Astrocyte of the cerebellum (primary cell): ENCODE results near the gene CACNA1H.
"Not testable (repeated sequence)": the region's sequence is repeated elsewhere in the genome, so short reads cannot be mapped to it uniquely, and the experiment has no call there.

Source experiments
- DNase-seq: peaks from one replicate; pipeline ENCODE4 v3.0.0-alpha.2; 2011; ENCODE audit warnings: low read depth
- H3K4me3 ChIP-seq: 2 replicates; pipeline ENCODE4 v1.5.1; 2011; ENCODE audit warnings: mild to moderate bottlenecking, low read depth, low read length, moderate library complexity
- CTCF ChIP-seq: IDR thresholded peaks from 2 replicates; pipeline ENCODE4 v1.5.1; 2012; ENCODE audit warnings: low read length, low read depth, moderate library complexity, mild to moderate bottlenecking; ENCODE audit errors: missing control alignments
- in situ Hi-C: cut with HindIII; loops from 2 replicates; pipeline ENCODE4 v1.10.0; 2017; ENCODE audit warnings: low sequenced_read_pairs

CACNA1H gene

DNA sequence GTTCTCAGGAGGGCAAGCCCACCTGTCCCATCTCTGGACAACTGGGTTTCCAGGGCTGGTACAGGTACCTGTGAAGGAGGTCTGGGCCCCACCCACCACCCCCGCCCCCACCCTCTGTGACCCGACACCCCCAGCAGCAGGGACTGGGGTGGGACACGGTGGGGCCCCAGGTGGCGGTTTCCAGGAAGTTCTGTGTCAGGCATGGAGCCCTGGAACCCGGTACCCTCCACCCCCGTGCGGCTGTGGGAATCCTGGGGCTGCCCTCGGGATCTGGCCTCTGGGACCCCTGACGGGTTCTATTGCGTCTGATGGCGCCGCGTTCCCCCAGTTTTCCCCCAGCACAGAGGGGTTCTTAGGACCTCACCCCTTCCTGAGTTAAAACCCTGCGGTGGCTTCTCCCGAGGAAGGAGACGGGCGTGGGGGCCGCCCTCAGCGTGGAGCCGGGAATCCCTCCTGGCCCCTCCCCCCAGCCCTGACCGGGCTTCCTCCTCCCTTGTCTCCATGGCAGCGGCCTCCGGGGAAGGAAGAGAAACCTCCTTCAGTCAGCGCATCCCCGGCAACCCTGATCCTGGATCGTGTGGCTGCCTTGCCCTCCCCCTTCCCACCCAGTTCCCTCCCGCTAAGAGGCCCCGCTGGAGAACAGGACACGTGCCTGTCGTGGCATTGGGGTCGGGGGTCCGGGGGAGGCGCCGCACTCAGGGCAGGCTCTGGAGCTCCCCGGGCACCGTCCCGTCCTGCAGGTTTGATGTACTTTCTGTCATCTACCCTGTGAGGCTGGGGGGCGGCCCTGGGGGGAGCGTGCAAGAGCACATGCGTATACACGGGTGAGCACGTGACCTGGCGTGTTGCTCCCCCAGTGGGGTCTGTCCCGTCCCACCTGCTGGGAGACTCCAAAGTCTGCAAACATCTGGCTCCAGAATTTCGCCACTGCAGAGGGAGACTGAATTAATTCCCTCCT lies 30.3 kb downstream of the CACNA1H start:
- in situ Hi-C loops: loop anchor here (5.0 kb wide), 1 partner anchor 71 kb away; no protein-coding TSS in a partner anchor
- no peak for DNase-seq
- TF ChIP-seq CTCF: no peak
- no peak overlapping the region for H3K4me3 ChIP-seq

DNA sequence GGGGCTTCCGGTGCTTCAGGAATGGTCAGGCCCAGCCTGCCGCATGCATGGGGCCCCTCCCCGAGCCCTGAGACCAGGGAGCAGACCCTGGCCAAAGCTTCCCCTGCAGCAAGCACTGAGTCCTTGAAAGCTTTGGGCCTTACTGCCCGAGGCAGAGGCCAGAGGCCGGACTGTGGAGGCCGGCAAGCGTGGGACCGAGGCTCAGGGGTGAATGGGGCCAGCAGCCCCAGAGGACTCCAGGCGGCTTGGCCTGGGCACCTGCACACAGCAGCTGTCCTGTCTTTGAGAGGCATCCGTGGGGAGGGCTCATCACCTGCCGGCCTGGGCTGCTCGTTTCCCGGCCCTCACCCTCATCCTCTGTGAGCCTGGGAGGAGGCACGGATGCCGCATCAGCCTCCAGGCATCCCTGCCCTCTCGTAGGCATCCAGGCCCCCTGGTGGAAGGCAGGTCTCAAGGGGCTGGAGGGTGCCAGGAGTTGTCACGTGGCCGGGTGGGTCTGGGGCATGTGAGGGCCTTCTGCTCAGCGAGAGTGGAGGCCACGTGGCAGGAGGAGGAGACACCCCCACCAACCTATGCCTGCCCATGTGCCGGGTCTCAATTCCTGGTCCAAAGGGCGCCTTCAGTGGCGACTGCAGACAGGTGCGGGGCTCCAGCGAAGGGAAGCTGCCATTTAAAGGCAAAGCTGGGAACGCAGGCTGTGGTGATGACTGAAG lies 31.4 kb downstream of the CACNA1H start:
- DNase-seq: no peak
- no peak overlapping the region for H3K4me3 ChIP-seq
- in situ Hi-C loops: loop anchor here (5.0 kb wide), 1 partner anchor 72 kb away; no protein-coding TSS in a partner anchor
- TF ChIP-seq CTCF: no peak

DNA sequence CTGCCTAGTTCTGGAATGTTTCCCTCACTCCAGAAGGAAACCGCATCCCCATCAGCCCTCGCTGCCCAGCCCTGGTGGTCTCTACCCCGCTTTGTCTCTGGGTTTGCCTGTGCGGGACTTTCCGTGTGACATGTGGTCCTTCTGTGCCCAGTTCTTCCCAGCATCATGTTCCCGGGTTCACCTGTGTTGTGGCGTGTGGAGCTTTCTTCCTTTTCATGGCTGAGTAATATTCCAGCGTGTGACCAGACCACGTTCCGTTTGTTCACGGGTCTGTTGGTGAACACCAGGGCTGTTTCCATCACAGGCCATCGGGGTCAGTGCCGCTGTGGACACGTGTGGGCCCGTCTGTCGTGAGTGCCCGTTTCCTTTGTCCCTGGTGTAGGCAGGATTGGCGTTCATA lies 32.1 kb downstream of the CACNA1H start:
- in situ Hi-C loops: loop anchor here (5.0 kb wide), 1 partner anchor 73 kb away; no protein-coding TSS in a partner anchor
- H3K4me3 ChIP-seq: no peak overlapping the region
- no peak for TF ChIP-seq CTCF
- DNase-seq: no peak

DNA sequence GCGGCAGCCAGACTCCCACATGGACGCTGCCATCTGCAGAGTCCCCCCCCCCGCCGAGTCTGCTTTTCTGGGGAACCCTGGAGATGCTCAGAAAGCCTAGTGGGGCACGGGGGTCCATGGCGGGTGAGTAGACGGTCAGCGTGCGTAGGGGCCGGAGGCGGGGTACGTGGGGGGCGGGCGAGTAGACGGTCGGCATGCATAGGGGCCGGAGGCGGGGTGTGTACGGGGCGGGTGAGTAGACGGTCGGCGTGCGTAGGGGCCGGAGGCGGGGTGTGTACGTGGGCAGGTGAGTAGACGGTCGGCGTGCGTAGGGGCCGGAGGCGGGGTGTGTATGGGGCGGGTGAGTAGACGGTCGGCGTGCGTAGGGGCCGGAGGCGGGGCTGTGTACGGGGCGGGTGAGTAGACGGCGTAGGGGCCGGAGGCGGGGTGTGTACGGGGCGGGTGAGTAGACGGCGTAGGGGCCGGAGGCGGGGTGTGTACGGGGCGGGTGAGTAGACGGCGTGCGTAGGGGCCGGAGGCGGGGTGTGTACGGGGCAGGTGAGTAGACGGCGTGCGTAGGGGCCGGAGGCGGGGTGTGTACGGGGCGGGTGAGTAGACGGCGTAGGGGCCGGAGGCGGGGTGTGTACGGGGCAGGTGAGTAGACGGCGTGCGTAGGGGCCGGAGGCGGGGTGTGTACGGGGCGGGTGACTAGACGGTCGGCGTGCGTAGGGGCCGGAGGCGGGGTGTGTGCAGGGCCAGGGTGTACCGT lies 32.7 kb downstream of the CACNA1H start:
- in situ Hi-C loops, DNase-seq, H3K4me3 ChIP-seq: not testable (repeated sequence)

DNA sequence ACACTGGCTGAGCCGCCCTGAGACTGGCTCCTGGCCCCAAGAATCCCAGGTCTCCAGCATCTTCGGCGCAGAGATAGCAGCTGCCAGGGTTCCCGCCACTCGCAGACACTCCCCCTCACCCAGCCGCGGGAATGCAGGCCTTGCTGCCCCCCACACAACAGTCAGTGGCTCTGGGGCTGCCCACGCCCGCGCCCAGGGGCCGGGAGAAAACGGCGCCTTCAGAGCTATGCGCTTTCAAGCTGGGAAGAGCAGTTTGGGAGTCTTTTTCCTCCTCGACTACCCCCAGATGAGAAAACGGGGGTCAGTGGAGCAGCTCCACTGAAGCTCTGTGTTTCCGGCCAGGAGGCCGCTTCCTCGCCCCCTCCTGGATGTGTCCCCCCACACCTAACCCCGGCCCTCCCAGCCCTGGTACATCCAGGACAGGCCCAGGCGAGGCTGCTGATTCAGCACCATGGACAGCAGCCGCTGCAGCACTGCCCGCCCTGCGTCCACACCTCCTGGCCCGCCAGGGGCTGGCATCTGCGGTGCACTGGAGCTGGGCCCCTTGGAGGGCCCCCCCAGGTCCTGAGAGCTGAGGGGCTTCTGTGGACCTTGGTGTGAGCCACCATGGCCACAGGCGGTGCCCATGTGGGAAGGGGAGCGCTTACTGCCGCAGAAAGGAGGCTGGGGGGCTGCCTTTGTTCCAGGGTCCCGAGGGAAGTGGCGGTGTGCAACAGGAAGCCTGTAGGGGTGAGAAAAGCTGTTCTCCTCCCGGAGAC lies 35.7 kb downstream of the CACNA1H start:
- H3K4me3 ChIP-seq: no peak overlapping the region
- no peak for TF ChIP-seq CTCF
- no peak for DNase-seq
- in situ Hi-C loops: no loop called here

DNA sequence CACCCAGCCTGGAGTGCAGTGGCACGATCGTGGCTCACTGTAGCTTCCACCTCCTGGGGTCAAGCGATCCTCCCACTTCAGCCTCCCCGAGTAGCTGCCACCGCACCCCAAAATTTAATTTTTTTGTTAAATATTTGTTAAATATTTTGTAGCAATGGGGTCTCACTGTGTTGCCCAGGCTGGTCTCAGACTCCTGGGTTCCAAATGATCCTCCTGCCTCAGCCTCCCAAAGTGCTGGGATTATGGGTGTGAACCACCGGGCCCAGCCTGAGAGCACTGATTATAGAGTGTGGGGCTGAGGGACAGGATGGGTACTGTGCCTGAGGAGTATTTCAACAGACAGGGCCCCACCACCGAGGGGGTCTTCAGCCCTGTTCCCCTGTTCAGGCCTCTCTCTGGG lies 36.5 kb downstream of the CACNA1H start:
- H3K4me3 ChIP-seq: no peak overlapping the region
- no peak for DNase-seq
- no peak for TF ChIP-seq CTCF
- in situ Hi-C loops: no loop called here

DNA sequence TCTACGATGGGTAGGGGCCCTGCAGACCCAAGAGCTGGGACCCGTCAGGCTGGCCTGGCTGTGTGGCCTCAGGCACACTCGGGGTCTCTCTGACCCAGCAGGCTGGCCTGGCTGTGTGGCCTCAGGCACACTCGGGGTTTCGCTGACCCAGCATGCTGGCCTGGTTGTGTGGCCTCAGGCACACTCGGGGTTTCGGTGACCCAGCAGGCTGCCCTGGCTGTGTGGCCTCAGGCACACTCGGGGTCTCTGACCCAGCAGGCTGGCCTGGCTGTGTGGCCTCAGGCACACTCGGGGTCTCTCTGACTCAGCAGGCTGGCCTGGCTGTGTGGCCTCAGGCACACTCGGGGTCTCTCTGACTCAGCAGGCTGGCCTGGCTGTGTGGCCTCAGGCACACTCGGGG lies 37.9 kb downstream of the CACNA1H start:
- DNase-seq, in situ Hi-C loops, H3K4me3 ChIP-seq: not testable (repeated sequence)
